Measurements from ENCODE around the gene EXOC6.
"Not testable (repeated sequence)": the region's sequence is repeated elsewhere in the genome, so short reads cannot be mapped to it uniquely, and the experiment has no call there.

EXOC6 gene

DNA sequence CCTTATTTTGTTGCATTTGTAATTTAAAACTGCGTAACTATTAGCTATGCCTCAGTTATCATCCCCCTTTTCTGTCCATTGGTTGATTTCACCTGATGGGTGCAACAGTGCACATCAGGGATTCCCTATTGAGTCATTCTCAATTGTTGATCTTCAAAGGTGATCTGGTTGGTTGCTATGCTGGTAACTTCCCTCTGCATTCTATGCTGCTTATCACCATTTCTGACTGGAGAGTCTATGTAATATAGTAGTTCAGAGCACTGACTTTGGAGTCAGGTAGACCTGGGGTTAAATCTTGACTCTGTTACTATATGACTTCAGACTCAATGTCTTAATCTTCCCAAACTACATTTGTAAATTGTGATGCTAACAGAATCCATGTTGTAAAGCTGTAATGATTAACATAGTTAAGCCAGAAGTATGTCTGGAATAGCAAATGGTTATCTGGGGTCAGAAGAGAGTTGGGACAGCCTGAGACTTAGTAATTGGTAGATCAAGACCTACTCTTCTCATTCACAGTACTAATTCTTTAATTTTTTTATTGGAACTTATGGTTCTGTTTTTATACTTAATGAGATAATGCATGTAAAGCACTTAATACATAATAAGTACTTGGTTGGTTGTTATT lies 38.1 kb downstream of the EXOC6 start:
- no peak for DNase-seq (ENCODE audit: low spot score)

DNA sequence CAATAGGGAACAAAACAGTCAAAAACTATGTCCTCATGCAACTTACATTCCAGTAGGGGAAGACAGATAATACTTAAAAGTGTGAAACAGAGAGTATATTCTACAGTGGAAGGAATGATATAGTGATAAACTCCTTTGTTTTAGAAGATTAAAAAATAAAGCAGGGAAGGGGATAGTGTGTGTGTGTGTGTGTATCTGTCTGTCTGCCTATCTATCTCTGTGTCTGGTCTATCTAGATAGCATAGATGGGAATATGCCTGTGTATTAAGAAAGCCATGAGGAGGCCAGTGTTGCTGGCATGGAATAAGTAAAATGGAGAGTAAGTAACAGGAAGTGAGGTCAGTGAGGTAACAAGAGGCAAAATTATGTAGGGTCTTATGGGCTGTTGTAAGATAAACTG lies 42.2 kb downstream of the EXOC6 start:
- no peak for DNase-seq (ENCODE audit: low spot score)

DNA sequence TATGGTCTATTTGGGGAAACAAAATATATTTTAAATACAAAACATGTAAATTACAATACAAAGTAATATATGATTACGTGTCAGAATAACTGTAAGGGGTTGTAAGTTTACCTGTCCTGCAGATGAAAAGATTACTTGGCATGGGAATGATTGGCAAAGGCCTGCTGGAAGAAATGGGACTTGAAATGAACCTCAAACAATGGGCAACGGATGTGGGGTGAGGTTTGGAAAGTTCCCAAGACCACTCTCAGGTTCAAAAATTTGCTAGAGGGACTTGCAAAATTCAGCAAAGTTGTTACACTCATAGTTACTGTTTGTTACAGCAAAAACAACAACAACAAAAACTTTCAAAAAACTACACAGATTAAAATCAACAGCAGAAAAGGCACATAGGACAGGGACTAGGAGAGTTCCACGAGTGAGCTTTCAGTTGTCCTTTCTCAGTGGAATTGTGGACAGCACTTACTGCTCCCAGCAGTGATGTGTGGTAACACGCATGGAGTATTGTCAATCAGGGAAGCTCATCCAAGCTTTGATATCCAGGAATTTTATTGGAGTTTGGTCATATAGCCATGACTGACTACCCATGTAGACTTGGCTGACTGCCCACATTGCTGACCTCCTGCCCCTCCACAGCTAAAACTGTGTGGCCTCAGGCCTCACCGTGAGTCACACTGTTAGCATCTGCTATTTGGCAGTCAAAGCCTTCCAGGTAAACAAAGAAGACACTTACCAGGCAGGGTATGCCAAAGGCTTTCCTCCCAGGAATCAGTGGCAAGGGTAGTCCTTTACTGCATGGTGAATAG lies 43.8 kb downstream of the EXOC6 start:
- DNase-seq (ENCODE audit: low spot score), result peak; percentile 77

DNA sequence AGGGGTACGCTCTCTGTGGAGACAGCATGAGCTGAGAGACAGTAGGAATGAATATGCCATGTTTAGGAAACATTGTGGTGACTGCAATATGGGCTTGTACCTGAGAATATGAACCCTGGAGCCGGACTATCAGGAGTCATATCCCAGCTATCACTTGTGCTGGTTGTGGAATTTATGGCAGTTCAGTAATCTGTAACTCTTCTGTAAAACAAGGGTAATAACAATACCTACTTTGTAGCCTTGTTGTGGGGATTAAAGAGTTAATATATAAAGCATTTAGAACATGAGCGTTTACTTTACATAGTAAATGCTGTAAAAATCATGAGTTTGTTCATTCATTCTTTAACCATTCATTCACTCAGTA lies 44.4 kb downstream of the EXOC6 start:
- DNase-seq (ENCODE audit: low spot score), result no peak

DNA sequence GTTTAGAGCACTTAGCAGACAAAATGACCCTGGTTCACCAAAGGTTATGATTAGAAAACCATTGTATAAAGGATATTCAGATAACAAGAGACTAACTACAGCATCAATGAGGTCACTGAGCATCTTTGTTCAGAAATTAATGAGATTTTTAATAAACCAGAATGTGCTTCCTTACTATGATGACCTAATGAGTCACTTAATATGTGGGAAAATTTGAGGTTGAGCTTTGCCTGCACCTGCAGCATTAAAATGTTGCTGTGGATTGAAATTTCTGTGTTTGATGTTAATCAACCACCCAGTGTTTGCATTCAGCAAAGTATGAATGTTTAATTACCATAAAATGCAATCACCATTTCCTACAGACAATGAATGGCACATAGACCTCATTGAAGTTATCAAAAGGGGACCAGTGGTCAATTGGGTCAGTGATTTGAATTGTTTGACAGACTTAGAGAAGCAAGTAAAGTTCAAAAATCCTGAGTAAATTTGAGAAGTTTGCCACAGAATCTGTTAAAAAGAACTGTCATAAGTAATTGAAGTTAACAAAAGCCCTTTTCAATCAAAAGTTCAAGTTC lies 45.8 kb downstream of the EXOC6 start:
- DNase-seq (ENCODE audit: low spot score), result no peak

DNA sequence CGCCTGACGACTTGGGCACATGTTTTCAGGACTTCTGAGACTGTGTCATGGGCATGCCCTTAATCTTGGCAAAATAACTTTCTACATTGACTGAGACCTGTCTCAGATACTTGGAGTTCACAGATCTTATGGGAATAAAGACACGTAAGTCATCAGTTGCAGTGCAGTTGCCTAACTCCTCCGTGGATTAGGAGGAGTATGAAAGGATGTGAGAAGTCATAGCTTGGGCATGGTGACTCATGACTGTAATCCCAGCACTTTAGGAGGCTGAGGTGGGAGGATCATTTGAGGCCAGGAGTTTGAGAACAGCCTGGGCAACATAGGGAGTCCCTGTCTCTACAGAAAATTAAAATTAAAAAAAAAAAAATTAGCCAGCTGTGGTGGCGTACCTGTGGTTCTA lies 49.6 kb downstream of the EXOC6 start:
- peak; percentile 22 for DNase-seq (ENCODE audit: low spot score)

DNA sequence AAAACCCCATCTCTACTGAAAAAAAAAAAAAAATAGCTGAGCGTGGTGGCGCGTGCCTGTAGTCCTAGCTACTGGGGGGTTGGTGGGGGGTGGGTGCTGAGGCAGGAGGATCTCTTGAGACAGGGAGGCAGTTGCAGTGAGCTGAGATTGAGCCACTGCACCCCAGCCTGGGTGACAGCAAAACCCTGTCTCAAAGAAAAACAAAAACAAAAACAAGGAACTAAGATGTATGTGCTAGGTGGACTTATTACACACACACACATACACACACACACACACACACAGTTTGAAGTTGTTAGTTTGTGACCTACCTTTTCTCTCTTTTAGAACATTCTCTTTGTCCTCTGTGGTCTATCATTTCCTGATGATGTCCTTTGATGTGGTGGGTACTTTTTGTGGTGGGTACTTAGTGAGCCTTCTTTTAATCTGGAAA lies 53.5 kb downstream of the EXOC6 start:
- DNase-seq (ENCODE audit: low spot score), result no peak

DNA sequence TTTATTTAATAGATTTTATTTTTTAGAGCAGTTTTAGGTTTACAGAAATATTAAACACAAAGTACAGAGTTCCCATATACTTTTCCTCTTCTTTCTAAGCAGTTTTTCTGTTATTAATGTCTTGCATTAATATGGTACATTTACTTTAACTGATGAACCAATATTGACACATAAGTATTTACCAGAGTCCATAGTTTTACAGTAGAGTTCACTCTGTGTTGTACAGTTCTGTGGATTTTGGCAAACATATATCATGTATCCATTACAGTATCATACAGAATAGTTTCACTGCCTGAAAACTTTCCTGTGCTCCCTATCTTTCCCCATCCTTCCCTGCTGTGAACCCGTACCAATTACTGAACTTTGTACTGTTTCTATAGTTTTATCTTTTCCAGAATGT lies 55.3 kb downstream of the EXOC6 start:
- DNase-seq (ENCODE audit: low spot score), result no peak

DNA sequence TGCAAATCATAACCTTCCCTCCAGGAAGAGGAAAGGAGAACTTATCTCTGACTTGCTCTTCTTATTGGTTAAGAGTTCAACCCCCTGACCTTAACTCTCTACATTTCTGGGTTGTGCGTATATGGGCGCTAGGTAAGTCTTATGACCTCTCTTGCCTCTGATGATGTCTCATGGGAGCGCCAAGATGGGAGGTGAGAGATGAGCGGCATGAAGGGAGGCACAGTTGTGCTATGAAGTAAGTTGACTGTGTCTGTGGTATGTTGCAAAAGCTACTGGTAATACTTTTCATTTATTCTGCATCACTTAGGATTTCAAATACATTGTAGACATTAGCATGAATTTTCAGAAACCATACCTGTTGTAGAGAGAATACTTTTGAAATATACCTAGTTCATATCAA lies 59.0 kb downstream of the EXOC6 start:
- DNase-seq (ENCODE audit: low spot score), result no peak

DNA sequence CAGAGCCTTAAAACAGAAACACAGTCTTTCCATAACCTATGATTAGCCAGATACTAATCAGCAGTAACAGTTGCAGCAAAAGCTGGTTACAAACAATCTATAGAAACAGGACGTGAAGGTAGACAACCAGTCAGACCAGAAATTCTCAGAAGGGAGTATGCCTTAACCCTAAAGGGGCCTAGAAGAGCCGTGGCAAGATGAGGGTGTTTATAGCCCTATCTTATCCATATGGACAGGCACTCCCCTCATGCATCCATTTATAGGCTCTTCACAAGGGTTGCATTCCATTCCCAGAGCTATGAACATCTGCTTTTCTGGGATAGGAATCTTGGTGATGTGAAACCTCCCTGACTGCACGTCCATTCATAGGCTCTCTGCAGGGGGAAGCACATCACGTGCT lies 64.3 kb downstream of the EXOC6 start:
- not testable (repeated sequence) for DNase-seq (ENCODE audit: low spot score)

DNA sequence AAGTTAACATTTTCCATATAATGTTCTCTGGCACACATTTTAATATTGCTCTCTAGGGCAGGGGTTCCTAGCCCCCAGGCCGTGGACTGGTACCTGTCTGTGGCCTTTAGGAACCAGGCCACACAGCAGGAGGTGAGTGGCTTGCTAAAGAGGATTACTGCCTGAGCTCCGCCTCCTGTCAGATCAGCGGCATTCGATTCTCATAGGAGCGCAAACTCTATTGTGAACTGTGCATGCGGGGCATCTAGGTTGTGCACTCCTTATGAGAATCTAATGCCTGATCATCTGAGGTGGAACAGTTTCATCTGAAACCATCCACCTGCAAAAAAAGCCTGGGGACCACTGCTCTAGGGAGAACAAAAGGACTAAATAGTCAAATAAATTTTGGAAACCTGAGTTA lies 65.7 kb downstream of the EXOC6 start:
- no peak for DNase-seq (ENCODE audit: low spot score)

DNA sequence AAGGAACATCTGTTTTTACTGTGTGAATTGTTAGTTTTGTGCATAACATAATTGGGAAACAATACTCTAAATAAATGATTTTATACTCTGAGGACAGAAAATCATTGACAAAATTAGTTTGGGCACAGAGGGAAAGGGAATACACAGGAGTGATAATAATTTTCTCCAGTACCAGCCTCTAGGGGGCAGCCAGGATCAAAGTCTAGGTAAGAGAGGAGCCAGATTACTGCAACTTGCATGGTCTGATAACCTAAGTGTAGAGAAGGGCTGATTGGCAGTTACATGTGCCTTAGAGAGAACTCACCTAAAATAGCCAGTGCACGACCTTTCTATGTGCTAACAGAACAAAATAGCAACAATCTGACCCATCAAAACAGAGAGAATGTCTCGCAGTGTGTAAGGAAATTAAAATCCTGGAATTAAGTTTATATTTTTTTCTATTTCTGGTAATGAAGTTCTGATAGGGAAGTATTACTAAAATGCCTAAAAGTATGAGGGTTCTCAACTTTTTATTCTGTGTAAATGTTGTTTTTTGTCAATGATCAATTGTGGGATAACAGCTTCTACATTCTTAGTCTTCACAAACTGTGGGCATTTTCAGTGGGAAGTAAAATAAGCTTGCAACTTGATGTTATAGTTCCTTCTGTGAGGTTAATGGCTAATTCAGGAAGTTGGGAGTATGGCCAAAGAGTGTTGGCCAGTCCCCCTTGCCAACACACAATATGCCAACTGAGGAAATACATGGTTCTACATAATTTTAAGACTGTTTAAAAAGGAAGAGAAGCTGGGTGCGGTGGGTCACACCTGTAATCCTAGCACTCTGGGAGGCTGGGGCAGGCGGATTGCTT lies 66.4 kb downstream of the EXOC6 start:
- DNase-seq (ENCODE audit: low spot score), result peak; percentile 68

DNA sequence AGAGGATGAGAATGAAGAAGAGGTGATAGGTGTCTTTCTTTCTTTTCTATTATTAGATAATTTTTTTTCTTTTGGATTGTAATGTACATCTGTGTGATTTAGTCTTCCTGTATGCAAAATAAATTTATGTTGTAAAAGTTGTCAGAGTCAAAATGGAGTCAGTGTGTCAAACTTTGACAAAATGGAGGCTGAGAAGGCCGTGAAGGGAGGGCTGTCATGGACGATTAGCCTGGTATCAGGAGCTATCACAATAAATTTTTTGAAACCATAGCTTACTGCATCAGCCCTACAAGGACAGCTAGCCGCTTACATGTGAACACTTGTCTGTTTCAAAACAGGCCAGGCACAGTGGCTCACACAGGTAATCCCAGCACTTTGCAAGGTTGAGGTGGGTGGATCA lies 67.6 kb downstream of the EXOC6 start:
- no peak for DNase-seq (ENCODE audit: low spot score)

DNA sequence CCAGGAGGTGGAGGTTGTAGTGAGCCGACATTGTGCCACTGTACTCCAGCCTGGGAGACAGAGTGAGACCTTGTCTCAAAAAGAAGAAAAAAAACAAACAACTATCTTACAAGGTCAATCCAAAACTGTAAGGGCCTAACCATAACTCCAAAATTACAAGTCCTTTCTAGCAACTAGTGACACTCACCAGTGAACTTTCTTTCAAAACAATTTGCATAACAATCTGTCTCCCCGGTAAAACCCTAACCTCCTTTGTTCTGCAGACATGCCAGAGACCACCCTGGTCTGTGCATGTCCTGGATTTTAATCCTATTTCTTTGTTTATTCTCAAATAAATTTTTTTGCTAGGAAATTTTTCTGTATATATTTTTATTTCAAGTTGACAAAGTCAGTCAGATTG lies 68.1 kb downstream of the EXOC6 start:
- no peak for DNase-seq (ENCODE audit: low spot score)

DNA sequence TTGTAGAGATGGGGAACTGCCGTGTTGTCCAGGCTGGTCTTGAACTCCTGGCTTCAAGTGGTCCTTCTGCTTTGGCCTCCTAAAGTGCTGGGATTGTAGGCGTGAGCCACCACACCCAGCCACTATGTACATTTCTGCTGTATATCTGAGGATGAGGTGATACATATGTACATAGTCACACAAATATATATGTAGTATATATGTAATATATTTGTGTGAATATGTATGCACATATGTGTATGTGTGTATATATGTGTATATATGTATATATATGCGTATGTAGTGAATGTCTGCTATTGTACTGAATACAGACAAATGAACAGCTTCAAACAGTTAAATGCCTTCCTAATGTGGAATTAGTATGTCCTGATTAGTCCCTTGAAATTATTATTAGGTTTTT lies 70.3 kb downstream of the EXOC6 start:
- DNase-seq (ENCODE audit: low spot score), result no peak

DNA sequence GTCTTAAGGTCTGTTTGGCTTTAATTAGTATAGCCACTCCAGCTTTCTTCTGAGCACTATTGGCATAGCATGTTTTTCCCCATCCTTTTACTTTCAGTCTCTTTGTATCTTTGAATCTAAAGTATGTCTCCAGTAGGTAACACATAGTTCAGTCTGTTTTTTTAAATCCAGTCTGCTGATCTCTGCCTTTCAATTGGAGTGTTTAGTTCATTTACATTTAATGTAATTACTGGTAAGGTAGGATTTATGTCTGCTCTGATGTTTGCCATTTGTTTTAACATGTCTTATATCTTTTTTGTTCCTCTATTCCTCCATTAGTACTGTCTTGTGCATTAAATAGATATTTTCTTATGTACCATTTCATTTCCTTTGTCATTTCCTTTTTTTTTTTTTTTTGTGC lies 72.5 kb downstream of the EXOC6 start:
- no peak for DNase-seq (ENCODE audit: low spot score)

DNA sequence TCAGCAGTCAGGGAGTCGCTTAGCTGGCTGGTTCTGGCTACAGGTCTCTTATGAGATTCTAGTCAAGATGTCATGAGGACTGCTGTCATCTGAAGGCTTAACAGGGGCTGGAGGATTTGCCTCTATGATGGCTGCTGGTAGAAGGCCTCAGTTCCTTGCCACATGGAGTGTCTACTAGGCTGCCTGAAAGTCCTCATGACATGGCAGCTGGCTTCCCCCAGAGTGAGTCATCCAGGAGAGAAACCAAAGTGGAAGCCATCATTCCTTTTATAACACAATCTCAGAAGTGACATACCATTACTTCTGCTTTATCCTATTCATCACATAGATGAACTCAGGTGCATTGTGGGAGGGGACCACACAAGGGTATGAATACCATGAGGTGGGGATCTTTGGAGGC lies 75.1 kb downstream of the EXOC6 start:
- DNase-seq (ENCODE audit: low spot score), result no peak

DNA sequence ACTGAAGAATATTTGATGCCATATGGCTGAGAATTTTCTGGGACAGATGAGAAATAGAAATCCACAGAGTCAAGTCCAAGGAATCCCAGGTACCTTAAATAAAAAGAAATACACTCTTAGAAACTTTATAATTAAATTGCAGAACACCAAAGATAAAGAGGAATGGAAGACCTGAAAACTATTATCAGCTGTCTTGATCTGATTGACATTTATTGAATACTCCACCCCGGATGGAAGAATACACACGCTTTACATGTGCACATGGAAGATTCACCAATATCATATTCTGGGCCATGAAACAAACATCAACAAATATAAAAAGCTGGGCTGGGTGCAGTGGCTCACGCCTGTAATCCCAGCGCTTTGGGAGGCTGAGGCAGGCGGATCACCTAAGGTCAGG lies 81.6 kb downstream of the EXOC6 start:
- no peak for DNase-seq (ENCODE audit: low spot score)

DNA sequence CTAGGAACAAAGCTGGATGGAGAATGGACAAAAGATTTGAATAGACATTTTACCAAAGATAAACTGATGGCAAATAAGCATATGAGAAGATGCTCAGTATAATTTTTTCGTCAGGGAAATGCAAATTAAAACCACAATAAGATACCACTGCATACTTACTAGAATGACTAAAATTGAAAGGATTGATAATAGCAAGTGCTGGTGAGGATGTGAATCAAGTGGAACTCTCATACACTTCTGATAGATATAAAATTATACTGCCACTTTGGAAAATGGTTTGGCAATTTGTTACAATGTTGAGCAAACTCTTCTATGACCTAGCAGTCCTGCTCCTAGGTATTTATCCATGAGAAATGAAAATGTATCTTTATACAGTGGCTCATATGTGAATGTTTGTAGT lies 83.3 kb downstream of the EXOC6 start:
- DNase-seq (ENCODE audit: low spot score), result no peak

DNA sequence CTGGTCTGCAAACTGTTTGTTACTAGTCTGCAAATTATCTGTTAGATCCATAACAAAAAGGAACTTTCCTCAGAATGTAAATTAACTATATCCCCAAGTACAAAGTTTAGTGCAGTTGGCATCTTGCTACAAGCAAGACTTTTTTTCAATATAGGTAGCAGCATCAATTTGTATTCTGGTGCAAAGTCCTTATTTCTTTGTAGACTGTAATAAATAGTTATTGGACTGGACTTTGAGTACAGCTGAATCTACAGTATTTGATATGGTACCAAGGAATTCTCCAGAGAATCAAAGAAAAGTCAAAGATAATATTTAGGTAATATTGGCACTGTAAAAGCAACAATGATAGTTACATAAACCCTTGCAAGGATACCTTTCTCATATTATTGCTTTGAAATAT lies 89.6 kb downstream of the EXOC6 start:
- DNase-seq (ENCODE audit: low spot score), result no peak

DNA sequence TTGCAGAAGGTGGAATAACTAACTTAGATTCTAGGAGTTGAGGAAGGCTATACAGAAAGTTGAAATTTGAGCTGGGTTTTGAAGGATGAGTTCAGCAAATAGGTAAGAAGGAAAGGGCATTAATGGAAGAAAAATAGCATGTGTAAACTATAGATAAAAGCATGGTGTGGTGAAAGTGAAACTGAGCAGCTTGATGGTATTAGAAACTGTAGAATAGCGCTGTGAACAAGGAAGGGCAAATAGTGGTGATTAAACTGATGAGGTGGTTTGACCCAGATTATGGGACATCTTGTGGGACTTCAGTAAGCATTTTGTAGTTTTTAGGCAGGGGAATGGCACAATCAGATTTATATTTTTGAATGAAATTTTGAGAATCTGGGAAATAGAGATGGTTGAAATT lies 90.5 kb downstream of the EXOC6 start:
- DNase-seq (ENCODE audit: low spot score), result no peak

DNA sequence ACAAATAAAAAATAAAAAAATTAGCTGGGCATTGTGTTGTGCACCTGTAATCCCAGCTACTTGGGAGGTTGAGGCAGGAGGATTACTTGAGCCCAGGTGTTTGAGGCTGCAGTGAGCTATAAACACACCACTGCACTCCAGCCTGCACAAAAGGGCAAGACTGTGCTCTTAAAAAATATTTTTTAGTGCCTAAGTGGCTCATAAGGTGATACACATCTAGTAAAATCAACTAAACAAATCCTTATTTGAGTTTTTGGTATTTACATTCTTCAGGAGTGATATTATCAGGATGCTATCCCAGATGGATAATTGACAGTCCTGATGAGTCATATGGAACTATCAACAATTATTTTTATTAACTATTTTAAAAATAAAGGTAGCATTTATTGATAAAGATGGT lies 93.9 kb downstream of the EXOC6 start:
- DNase-seq (ENCODE audit: low spot score), result no peak

DNA sequence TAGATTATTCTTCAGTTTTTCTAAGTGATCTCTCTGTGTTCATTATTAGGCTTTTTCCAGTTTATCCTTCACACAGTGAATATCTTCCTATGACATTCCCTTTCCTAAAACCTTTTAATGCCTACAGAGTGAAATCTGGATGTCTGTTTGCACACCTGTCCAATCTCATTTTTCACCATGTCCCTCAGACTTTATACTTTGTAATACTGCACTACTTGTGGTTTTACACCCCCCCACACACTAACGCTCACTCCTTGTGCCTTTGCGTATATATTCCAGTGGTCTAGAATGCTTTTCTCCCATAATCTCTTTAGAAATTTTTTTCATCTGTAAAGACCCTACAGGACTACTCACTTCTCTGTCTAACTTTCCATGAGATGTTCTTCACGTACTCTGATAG lies 98.2 kb downstream of the EXOC6 start:
- no peak for DNase-seq (ENCODE audit: low spot score)

Data from RKO (cell line).